ENCODE measurements around the gene SPACA7.

SPACA7 gene

DNA sequence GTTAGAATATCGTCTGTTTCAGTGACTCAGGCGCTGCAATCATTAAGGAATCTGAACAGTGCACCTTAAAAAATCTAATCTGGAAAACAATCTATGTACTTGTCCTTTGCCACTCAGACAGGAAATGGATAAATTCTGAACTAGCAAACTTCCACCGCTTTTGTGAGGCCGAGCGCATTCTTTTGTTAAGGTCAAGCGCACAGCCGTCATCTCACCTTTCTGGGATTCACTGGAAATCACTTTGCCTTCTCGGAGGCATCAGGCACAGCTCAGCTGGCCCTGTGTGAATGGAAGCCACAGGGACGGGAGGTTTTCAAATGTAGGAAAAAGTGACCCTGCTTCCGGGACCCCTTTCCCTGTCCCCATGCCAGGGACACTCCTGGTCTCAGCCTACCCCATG, 28.2 kb upstream of the SPACA7 start:
- DNase-seq (ENCODE audit: low read depth in 1 of 2, low spot score in 1 of 2) = no peak
- TF ChIP-seq, protein P1, sequence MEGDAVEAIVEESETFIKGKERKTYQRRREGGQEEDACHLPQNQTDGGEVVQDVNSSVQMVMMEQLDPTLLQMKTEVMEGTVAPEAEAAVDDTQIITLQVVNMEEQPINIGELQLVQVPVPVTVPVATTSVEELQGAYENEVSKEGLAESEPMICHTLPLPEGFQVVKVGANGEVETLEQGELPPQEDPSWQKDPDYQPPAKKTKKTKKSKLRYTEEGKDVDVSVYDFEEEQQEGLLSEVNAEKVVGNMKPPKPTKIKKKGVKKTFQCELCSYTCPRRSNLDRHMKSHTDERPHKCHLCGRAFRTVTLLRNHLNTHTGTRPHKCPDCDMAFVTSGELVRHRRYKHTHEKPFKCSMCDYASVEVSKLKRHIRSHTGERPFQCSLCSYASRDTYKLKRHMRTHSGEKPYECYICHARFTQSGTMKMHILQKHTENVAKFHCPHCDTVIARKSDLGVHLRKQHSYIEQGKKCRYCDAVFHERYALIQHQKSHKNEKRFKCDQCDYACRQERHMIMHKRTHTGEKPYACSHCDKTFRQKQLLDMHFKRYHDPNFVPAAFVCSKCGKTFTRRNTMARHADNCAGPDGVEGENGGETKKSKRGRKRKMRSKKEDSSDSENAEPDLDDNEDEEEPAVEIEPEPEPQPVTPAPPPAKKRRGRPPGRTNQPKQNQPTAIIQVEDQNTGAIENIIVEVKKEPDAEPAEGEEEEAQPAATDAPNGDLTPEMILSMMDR (IDR thresholded peaks at IDR 0.05; ENCODE audit: insufficient read depth, low read length) = no peak
- TF ChIP-seq, protein P2, sequence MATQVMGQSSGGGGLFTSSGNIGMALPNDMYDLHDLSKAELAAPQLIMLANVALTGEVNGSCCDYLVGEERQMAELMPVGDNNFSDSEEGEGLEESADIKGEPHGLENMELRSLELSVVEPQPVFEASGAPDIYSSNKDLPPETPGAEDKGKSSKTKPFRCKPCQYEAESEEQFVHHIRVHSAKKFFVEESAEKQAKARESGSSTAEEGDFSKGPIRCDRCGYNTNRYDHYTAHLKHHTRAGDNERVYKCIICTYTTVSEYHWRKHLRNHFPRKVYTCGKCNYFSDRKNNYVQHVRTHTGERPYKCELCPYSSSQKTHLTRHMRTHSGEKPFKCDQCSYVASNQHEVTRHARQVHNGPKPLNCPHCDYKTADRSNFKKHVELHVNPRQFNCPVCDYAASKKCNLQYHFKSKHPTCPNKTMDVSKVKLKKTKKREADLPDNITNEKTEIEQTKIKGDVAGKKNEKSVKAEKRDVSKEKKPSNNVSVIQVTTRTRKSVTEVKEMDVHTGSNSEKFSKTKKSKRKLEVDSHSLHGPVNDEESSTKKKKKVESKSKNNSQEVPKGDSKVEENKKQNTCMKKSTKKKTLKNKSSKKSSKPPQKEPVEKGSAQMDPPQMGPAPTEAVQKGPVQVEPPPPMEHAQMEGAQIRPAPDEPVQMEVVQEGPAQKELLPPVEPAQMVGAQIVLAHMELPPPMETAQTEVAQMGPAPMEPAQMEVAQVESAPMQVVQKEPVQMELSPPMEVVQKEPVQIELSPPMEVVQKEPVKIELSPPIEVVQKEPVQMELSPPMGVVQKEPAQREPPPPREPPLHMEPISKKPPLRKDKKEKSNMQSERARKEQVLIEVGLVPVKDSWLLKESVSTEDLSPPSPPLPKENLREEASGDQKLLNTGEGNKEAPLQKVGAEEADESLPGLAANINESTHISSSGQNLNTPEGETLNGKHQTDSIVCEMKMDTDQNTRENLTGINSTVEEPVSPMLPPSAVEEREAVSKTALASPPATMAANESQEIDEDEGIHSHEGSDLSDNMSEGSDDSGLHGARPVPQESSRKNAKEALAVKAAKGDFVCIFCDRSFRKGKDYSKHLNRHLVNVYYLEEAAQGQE (IDR thresholded peaks at IDR 0.05; ENCODE audit: insufficient replicate concordance, low read depth) = no peak
- TF ChIP-seq SPI1 (IDR thresholded peaks at IDR 0.05; ENCODE audit: borderline replicate concordance, low read depth) (no peak), POLR2AphosphoS5 (IDR thresholded peaks at IDR 0.05; ENCODE audit: low read depth) (no peak), GABPA (IDR thresholded peaks at IDR 0.05; ENCODE audit: low read depth) (no peak)
- no peak overlapping the region for H3K27ac ChIP-seq (replicated peaks)
- peaks cover 25% of the 10 kb centered on the region for H3K27me3 ChIP-seq (ENCODE audit: insufficient read depth, poor library complexity, severe bottlenecking)
- H3K4me3 ChIP-seq (replicated peaks; ENCODE audit: insufficient read depth, low read length) = no peak overlapping the region

DNA sequence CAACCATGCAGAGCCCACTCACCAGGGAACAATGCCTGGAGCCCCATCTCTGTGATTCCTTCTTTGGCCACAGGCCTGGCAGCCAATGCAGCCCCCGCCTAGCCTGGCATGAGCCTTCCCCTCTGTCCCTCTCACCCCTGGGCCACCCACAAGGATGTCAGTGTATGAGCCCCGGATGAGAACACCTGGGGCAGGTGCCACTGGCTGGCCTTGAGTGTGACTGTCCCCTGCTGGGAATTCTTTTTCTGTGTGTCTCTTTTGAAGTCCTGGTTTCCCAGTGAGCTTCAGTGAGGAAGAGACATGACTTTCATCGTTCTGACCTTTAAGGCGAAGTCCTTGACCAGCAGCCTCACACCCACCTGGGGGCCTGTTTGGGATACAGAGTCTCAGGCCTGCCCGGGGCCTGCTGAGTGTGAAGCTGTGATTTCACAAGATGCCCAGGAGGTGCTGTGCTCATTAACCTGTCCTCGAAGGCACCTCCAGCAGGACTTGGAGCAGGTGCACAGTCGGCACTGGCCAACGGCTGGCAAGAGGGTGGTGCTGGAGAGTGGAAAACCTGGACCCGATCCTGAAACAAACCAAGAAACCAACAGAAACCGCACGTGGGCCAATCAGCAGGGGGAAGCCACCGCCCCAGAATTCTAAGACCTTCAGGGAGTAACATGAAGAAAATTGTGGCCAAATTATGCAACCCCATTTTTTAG, 27.4 kb upstream of the SPACA7 start:
- TF ChIP-seq GABPA (IDR thresholded peaks at IDR 0.05; ENCODE audit: low read depth) (no peak), SPI1 (IDR thresholded peaks at IDR 0.05; ENCODE audit: borderline replicate concordance, low read depth) (no peak), POLR2AphosphoS5 (IDR thresholded peaks at IDR 0.05; ENCODE audit: low read depth) (no peak)
- TF ChIP-seq, protein P2 (IDR thresholded peaks at IDR 0.05; ENCODE audit: insufficient replicate concordance, low read depth) = no peak
- TF ChIP-seq, protein P1 (IDR thresholded peaks at IDR 0.05; ENCODE audit: insufficient read depth, low read length) = no peak
- Histone ChIP-seq H3K27me3 (ENCODE audit: insufficient read depth, poor library complexity, severe bottlenecking) (peaks cover 25% of the 10 kb centered on the region), H3K27ac (replicated peaks) (no peak overlapping the region), H3K4me3 (replicated peaks; ENCODE audit: insufficient read depth, low read length) (no peak overlapping the region)
- no peak for DNase-seq (ENCODE audit: low read depth in 1 of 2, low spot score in 1 of 2)

DNA sequence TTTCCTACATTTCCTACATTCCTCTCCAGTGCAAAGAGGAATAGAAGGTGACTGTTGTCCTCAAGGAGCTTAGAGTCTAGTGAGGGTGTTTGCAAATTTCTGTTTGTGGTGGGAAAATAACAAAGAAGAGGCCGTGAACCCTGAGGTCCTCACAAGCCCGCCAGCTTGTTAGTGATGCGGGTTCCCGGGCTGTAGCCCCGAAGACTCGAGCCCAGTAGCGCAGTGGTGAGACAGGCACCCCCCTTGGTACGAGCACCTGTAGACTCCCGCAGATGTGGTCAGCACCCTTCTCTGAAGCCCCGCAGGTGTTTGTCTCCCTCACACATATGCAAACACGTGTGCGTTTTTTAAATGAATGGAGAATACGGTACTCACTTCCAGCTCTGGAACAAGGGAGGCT, 26.5 kb upstream of the SPACA7 start:
- TF ChIP-seq SPI1 (IDR thresholded peaks at IDR 0.05; ENCODE audit: borderline replicate concordance, low read depth) (no peak), GABPA (IDR thresholded peaks at IDR 0.05; ENCODE audit: low read depth) (no peak), POLR2AphosphoS5 (IDR thresholded peaks at IDR 0.05; ENCODE audit: low read depth) (no peak)
- TF ChIP-seq, protein P1 (IDR thresholded peaks at IDR 0.05; ENCODE audit: insufficient read depth, low read length) = no peak
- TF ChIP-seq, protein P2 (IDR thresholded peaks at IDR 0.05; ENCODE audit: insufficient replicate concordance, low read depth) = no peak
- Histone ChIP-seq H3K4me3 (replicated peaks; ENCODE audit: insufficient read depth, low read length) (no peak overlapping the region), H3K27me3 (ENCODE audit: insufficient read depth, poor library complexity, severe bottlenecking) (peaks cover 25% of the 10 kb centered on the region), H3K27ac (replicated peaks) (no peak overlapping the region)
- no peak for DNase-seq (ENCODE audit: low read depth in 1 of 2, low spot score in 1 of 2)

All from HL-60 (cell line).